Ovary (tissue), 3 donors: ENCODE data around the gene MBD6.

ENCODE experiments used
- EP300 ChIP-seq: sonication (generic); formaldehyde crosslinking; IDR thresholded peaks from one replicate; pipeline ENCODE4 v1.6.1; 2017; ENCODE audit warnings: antibody characterized with exemption
- POLR2A ChIP-seq: fragments of 450-650 bp; IDR thresholded peaks from one replicate; pipeline ENCODE4 v1.6.1; 2017; ENCODE audit warnings: antibody characterized with exemption, mild to moderate bottlenecking, moderate library complexity
- TF ChIP-seq, protein P1 (sequence below), 3 donors: fragments of 450-650 bp in 2 of 3; fragments of 200-600 bp in 1 of 3; IDR thresholded peaks; one replicate each; pipeline versions ENCODE4 v1.5.1 to v1.8.0; 2016 to 2022; ENCODE audit warnings: antibody characterized with exemption in 3 of 3, mild to moderate bottlenecking in 1 of 3
- donor health status: DM: no; HTN: no; CAD: no.

DNA sequence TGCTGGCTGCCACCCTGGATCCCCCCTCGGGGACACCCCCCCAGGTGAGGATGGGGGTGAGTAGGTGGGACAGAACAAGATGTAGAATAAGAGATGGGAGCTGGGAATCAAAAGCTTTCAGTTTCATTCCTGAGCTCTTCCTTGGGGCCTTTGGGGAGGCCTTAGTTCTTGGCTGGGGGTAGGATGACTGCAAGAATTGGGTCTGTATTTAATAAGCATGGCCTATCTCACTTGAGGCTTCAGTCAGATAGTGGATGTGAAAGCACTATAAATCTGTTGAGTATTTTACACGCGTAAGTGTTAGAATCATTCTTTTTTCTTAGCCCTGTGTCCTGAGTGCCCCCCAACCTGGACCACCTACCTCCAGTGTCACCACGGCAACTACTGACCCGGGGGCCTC is 4.6 kb downstream of the MBD6 start:
- TF ChIP-seq POLR2A (no peak), EP300 (no peak)
- TF ChIP-seq, protein P1, sequence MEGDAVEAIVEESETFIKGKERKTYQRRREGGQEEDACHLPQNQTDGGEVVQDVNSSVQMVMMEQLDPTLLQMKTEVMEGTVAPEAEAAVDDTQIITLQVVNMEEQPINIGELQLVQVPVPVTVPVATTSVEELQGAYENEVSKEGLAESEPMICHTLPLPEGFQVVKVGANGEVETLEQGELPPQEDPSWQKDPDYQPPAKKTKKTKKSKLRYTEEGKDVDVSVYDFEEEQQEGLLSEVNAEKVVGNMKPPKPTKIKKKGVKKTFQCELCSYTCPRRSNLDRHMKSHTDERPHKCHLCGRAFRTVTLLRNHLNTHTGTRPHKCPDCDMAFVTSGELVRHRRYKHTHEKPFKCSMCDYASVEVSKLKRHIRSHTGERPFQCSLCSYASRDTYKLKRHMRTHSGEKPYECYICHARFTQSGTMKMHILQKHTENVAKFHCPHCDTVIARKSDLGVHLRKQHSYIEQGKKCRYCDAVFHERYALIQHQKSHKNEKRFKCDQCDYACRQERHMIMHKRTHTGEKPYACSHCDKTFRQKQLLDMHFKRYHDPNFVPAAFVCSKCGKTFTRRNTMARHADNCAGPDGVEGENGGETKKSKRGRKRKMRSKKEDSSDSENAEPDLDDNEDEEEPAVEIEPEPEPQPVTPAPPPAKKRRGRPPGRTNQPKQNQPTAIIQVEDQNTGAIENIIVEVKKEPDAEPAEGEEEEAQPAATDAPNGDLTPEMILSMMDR (IDR thresholded peaks at IDR 0.05): no peak
